Central memory CD4-positive, alpha-beta T cell (primary cell): ENCODE measurements around the gene GSTP1.
"Not testable (repeated sequence)": the region's sequence is repeated elsewhere in the genome, so short reads cannot be mapped to it uniquely, and the experiment has no call there.

Source experiments
- DNase-seq: peaks from one replicate; pipeline ENCODE4 v3.0.0; 2022
- total RNA-seq, 3 experiments: gene quantifications; one replicate each; lab custom pipeline; 2026; lab: John Stamatoyannopoulos, UW

GSTP1 gene
- 18.3 to 241 (median 110) reads per million in 3 experiments for total RNA-seq

- DNase-seq: peak; percentile 64
Observed at GRCh38 chr11:67583247-67584204, at the start of gene GSTP1. Gene GSTP1 (plus strand): TSS chr11:67583812. CDS start chr11:67583844, 32 bp downstream.

- no peak for DNase-seq
Observed at GRCh38 chr11:67534070-67534679, 49.4 kb upstream of the GSTP1 start.

DNA sequence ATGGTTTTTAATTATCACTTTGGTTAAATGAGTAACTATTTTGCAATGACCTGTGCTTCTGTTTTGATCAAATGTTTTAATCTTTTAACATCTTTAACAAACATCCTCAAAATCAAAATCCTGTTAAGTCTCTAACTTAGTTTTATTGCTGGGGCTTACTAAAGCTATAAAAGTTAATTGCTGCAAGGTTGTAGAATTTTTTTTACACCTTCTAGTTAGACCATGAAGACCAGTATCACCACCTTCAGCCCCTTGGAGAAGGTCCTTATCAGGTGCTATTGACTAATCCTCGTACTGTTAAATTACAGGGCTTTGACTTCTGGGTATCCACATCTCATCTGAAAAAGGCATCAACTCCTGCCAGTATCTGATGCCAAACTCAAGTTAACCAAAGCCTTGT, 48.1 kb upstream of the GSTP1 start:
- no peak for DNase-seq

GRCh38 chr11:67538306-67538705, 45.3 kb upstream of the GSTP1 start:
- DNase-seq: no peak

GRCh38 chr11:67538823-67539505, 44.6 kb upstream of the GSTP1 start:
- no peak for DNase-seq

GRCh38 chr11:67539550-67539949, 44.1 kb upstream of the GSTP1 start:
- no peak for DNase-seq

- DNase-seq: no peak
Observed at GRCh38 chr11:67541198-67541597, 42.4 kb upstream of the GSTP1 start.

GRCh38 chr11:67542169-67542568, 41.4 kb upstream of the GSTP1 start:
- no peak for DNase-seq

DNA sequence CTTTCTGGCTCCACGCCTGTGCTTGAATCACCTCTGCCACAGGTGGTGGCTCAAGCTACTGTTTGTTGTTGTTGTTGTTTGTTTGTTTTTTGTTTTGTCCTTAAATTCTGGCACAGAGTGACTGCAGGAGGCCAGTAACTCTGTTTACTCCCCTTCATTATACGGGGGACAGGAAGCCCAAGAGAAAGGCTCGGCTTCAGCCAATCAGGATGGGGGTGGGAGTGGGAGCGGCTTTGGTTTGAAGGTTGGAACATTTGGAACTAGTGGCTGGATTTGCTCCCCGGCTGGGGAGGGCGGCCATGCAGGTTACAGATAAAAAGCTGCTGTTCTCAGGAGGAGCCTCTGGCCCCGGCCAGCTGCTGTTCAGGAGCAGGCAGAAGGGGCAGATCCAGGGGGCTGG, 40.6 kb upstream of the GSTP1 start:
- no peak for DNase-seq

GRCh38 chr11:67543585-67543984, 40.0 kb upstream of the GSTP1 start:
- no peak for DNase-seq

GRCh38 chr11:67544616-67545242, 38.9 kb upstream of the GSTP1 start:
- DNase-seq: no peak

DNA sequence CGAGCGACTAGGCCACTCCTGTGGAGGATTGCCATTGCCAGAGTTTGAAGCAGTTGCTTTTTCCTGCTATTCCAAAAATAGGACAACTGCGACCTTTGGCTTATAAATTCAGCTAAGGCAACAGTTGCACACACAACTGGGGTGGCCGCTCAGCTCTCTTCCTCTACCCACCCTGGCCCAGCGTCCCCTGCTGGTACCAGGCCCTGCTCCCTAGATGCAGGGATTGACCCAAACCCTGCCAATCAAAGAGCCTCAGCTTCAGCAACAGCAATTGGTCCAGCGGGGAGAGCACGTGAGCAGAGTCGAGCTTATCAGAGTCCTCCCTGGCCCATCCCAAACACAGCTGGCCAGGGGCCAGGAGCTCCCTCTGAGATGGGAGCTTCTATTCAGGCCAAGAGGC, 38.3 kb upstream of the GSTP1 start:
- DNase-seq: no peak

DNA sequence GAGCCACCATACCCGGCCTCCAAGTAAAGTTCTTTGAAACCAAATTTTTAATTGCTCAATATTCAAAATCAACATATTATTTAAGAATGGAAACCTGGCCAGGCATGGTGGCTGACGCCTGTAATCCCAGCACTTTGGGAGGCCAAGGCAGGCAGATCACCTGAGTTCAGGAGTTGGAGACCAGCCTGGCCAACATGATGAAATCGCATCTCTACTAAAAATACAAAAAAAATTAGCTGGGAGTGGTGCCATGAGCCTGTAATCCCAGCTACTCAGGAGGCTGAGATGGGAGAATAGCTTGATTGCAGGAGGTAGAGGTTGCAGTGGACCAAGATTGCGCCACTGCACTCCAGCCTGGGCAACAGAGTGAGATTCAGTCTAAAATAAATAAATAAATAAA, 35.5 kb upstream of the GSTP1 start:
- not testable (repeated sequence) for DNase-seq

GRCh38 chr11:67548555-67549110, 35.0 kb upstream of the GSTP1 start:
- DNase-seq: no peak

DNA sequence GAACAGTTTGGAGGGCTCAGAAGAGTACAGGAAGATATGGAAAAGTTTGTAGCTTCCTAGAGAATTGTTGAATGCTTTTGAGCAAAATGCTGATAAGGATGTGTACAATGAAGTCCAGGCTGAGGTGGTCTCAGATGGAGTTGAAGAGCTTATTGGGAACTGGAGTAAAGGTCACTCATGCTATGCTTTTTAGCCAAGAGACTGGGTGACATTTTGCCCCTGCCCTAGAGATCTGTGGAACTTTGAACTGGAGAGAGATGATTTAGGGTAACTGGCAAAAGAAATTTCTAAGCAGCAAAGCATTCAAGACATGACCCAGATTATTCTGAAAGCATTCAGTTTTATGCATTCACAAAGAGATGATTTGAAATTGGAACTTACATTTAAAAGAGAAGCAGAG, 32.5 kb upstream of the GSTP1 start:
- no peak for DNase-seq

DNA sequence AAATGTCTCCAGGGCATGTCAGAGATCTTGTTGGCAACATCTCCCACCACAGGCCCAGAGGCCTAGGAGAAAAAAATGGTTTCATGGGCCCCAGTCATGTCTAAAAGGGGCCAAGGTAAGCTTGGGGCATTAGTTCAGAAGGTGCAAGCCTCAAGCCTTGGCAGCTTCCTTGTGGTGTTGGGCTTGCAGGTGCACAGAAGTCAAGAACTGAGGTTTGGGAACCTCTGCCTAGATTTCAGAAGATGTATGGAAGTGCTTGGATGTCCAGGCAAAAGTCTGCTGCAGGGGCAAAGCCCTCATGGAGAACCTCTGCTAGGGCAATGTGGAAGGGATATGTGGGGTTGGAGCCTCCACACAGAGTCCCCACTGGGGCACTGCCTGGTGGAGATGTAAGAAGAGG, 31.9 kb upstream of the GSTP1 start:
- not testable (repeated sequence) for DNase-seq

GRCh38 chr11:67556244-67556643, 27.4 kb upstream of the GSTP1 start:
- DNase-seq: no peak

GRCh38 chr11:67558084-67558772, 25.4 kb upstream of the GSTP1 start:
- no peak for DNase-seq

DNA sequence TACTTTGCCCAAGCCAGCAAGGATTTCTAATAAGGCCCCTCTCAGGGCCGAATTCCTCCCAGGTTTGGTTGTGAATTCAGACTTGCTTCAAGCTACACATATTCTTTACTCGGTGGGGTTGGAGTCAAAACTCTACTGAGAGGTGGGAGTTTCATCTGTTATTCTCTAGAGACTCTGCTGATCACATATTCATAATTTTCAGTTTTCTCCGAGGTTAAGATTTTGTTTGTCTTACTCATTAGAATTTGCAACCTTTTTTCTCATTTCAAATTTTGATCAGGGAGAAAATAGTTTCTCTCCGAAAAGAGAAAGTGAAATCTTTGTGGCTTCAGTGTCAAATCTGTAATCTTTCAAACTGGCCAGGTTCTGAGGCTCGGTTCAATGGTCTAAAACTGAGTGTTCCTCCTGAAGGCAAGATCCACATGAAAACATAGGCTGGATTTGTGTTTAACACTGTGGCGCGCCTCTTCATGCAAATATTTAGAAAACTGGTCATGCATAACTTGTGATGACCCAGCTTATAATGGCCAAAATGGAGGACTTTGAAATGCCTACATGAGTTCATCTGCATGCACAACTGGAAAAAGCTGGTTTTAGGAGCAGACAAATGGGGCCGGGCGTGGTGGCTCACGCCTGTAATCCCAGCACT, 21.5 kb upstream of the GSTP1 start:
- no peak for DNase-seq

- DNase-seq: no peak
Observed at GRCh38 chr11:67562963-67563704, 20.5 kb upstream of the GSTP1 start.

- DNase-seq: not testable (repeated sequence)
Observed at GRCh38 chr11:67563705-67564114, 19.9 kb upstream of the GSTP1 start.
